WTC11 (cell line): ENCODE measurements around the gene SLC8A2. TPM values are rescaled to one million over a fixed set of nuclear protein-coding genes. Genes with fewer than 3 reads are reported as not detected.

Experiments
- ATAC-seq: fragments of 200-7000 bp; cut with Tn5 transposase; 2 replicates; pipeline ENCODE4 v1.10.0; 2021; ENCODE audit warnings: mild to moderate bottlenecking, moderate library complexity
- CTCF ChIA-PET: fragments of 300-600 bp; sonication (Branson Sonifier 250); formaldehyde crosslinking; loops from one replicate; lab custom pipeline; 2021; ENCODE audit warnings: antibody characterized with exemption; lab: Charles Lee
- POLR2A ChIA-PET: fragments of 350-600 bp; sonication (Branson Sonifier 250); formaldehyde crosslinking; loops from one replicate; lab custom pipeline; 2021; ENCODE audit warnings: antibody characterized with exemption; lab: Charles Lee
- DNase-seq: peaks from one replicate; pipeline ENCODE4 v3.0.0; 2021; ENCODE audit warnings: low spot score
- H3K27ac Mint-ChIP-seq: 2 replicates; pipeline ENCODE4 v1.8.0; 2021; ENCODE audit warnings: mixed read lengths
- H3K27me3 Mint-ChIP-seq: 2 replicates; pipeline ENCODE4 v1.8.0; 2021; ENCODE audit warnings: low read depth, mild to moderate bottlenecking, moderate library complexity, mixed read lengths
- H3K36me3 Mint-ChIP-seq: 2 replicates; pipeline ENCODE4 v1.8.0; 2021; ENCODE audit warnings: mixed read lengths
- H3K4me1 Mint-ChIP-seq: 2 replicates; pipeline ENCODE4 v1.8.0; 2022; ENCODE audit warnings: mixed read lengths
- H3K4me3 Mint-ChIP-seq: 2 replicates; pipeline ENCODE4 v1.8.0; 2021; ENCODE audit warnings: mild to moderate bottlenecking, moderate library complexity, mixed read lengths
- H3K9me3 Mint-ChIP-seq: 2 replicates; pipeline ENCODE4 v1.8.0; 2021; ENCODE audit warnings: mixed read lengths
- CTCF ChIP-seq: fragments of 200-600 bp; IDR thresholded peaks from 2 replicates; pipeline ENCODE4 v1.8.0; 2022; ENCODE audit warnings: antibody characterized with exemption
- EMX1 ChIP-seq: fragments of 250-450 bp; sonication (Bioruptor Pico); IDR thresholded peaks from 2 replicates; pipeline ENCODE4 v1.8.0; 2021; ENCODE audit warnings: mild to moderate bottlenecking
- FOXP4 ChIP-seq: sonication (generic); formaldehyde crosslinking; IDR thresholded peaks from 2 replicates; pipeline ENCODE4 v1.8.0; 2022; ENCODE audit warnings: mild to moderate bottlenecking, missing genetic modification reagents
- HMGA2 ChIP-seq: fragments of 250-450 bp; sonication (Bioruptor Pico); IDR thresholded peaks from 2 replicates; pipeline ENCODE4 v1.4.0; 2021; ENCODE audit warnings: mild to moderate bottlenecking, moderate library complexity
- IRF2 ChIP-seq: sonication (generic); formaldehyde crosslinking; IDR thresholded peaks from 2 replicates; pipeline ENCODE4 v1.8.0; 2022; ENCODE audit warnings: low read depth, missing genetic modification reagents, borderline replicate concordance
- KAT7 ChIP-seq: sonication (generic); formaldehyde crosslinking; IDR thresholded peaks from 2 replicates; pipeline ENCODE4 v1.8.1; 2023; ENCODE audit warnings: missing genetic modification reagents, mild to moderate bottlenecking, borderline replicate concordance
- NR1H2 ChIP-seq: sonication (generic); formaldehyde crosslinking; IDR thresholded peaks from 2 replicates; pipeline ENCODE4 v1.9.0; 2021; ENCODE audit warnings: mild to moderate bottlenecking, moderate library complexity, missing genetic modification reagents
- RORB ChIP-seq: fragments of 250-450 bp; sonication (Bioruptor Pico); IDR thresholded peaks from 2 replicates; pipeline ENCODE4 v1.9.0; 2021; ENCODE audit warnings: mild to moderate bottlenecking
- TCF7 ChIP-seq: sonication (generic); formaldehyde crosslinking; IDR thresholded peaks from 2 replicates; pipeline ENCODE4 v1.8.0; 2022; ENCODE audit warnings: mild to moderate bottlenecking, low read depth, missing genetic modification reagents, moderate library complexity
- ZNF263 ChIP-seq: sonication (generic); formaldehyde crosslinking; IDR thresholded peaks from 2 replicates; pipeline ENCODE4 v1.8.1; 2022; ENCODE audit warnings: low read depth, mild to moderate bottlenecking, moderate library complexity, missing genetic modification reagents
- ZNF671 ChIP-seq: fragments of 250-450 bp; sonication (Bioruptor Pico); IDR thresholded peaks from 2 replicates; pipeline ENCODE4 v1.8.0; 2021; ENCODE audit warnings: mild to moderate bottlenecking
- total RNA-seq: library from RNA; stranded (reverse); gene quantifications from 3 replicates; pipeline ENCODE4 v1.2.3, GENCODE V29; 2021
- TF ChIP-seq, protein P1 (sequence below): sonication (generic); formaldehyde crosslinking; conservative IDR thresholded peaks from 2 replicates; pipeline ENCODE4 v1.8.1; 2023; ENCODE audit warnings: mild to moderate bottlenecking, low read depth, missing genetic modification reagents, moderate library complexity
- TF ChIP-seq, protein P2 (sequence below): sonication (generic); formaldehyde crosslinking; IDR thresholded peaks from 2 replicates; pipeline ENCODE4 v1.8.1; 2023; ENCODE audit warnings: mild to moderate bottlenecking, missing genetic modification reagents, moderate library complexity
- TF ChIP-seq, protein P3 (sequence below): fragments of 250-450 bp; sonication (Bioruptor Pico); IDR thresholded peaks from 2 replicates; pipeline ENCODE4 v1.9.0; 2021; ENCODE audit warnings: mild to moderate bottlenecking

Gene SLC8A2
- total RNA-seq, 1 experiment from 2014 or later: 6.5 TPM

- Mint-ChIP-seq H3K27ac (no peak overlapping the region), H3K27me3 (peaks cover 14% of the 10 kb centered on the region), H3K36me3 (no peaks in the 10 kb centered on the region), H3K9me3 (no peaks in the 10 kb centered on the region), H3K4me3 (no peak overlapping the region)
- CTCF ChIA-PET: interaction anchor here (6.0 kb wide), 1 partner anchor 13 kb away, joined by 51 read pairs; no protein-coding TSS in a partner anchor
- no peak for DNase-seq
- no peak for ATAC-seq
- no peak for TF ChIP-seq NR1H2 (CRISPR knock-in tag)
- no peak for TF ChIP-seq CTCF
- no peak for TF ChIP-seq TCF7 (CRISPR knock-in tag)
- TF ChIP-seq RORB (CRISPR knock-in tag): no peak
- TF ChIP-seq, protein P1, sequence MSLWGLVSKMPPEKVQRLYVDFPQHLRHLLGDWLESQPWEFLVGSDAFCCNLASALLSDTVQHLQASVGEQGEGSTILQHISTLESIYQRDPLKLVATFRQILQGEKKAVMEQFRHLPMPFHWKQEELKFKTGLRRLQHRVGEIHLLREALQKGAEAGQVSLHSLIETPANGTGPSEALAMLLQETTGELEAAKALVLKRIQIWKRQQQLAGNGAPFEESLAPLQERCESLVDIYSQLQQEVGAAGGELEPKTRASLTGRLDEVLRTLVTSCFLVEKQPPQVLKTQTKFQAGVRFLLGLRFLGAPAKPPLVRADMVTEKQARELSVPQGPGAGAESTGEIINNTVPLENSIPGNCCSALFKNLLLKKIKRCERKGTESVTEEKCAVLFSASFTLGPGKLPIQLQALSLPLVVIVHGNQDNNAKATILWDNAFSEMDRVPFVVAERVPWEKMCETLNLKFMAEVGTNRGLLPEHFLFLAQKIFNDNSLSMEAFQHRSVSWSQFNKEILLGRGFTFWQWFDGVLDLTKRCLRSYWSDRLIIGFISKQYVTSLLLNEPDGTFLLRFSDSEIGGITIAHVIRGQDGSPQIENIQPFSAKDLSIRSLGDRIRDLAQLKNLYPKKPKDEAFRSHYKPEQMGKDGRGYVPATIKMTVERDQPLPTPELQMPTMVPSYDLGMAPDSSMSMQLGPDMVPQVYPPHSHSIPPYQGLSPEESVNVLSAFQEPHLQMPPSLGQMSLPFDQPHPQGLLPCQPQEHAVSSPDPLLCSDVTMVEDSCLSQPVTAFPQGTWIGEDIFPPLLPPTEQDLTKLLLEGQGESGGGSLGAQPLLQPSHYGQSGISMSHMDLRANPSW (CRISPR knock-in tag): no peak
- no peak for TF ChIP-seq IRF2 (CRISPR knock-in tag)
- TF ChIP-seq FOXP4: no peak
- no peak for TF ChIP-seq KAT7 (CRISPR knock-in tag)
- no peak for TF ChIP-seq ZNF671 (CRISPR knock-in tag)
- TF ChIP-seq HMGA2 (CRISPR knock-in tag): no peak
- TF ChIP-seq, protein P2, sequence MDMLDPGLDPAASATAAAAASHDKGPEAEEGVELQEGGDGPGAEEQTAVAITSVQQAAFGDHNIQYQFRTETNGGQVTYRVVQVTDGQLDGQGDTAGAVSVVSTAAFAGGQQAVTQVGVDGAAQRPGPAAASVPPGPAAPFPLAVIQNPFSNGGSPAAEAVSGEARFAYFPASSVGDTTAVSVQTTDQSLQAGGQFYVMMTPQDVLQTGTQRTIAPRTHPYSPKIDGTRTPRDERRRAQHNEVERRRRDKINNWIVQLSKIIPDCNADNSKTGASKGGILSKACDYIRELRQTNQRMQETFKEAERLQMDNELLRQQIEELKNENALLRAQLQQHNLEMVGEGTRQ (CRISPR knock-in tag): no peak
- TF ChIP-seq ZNF263 (CRISPR knock-in tag): no peak
- TF ChIP-seq, protein P3, sequence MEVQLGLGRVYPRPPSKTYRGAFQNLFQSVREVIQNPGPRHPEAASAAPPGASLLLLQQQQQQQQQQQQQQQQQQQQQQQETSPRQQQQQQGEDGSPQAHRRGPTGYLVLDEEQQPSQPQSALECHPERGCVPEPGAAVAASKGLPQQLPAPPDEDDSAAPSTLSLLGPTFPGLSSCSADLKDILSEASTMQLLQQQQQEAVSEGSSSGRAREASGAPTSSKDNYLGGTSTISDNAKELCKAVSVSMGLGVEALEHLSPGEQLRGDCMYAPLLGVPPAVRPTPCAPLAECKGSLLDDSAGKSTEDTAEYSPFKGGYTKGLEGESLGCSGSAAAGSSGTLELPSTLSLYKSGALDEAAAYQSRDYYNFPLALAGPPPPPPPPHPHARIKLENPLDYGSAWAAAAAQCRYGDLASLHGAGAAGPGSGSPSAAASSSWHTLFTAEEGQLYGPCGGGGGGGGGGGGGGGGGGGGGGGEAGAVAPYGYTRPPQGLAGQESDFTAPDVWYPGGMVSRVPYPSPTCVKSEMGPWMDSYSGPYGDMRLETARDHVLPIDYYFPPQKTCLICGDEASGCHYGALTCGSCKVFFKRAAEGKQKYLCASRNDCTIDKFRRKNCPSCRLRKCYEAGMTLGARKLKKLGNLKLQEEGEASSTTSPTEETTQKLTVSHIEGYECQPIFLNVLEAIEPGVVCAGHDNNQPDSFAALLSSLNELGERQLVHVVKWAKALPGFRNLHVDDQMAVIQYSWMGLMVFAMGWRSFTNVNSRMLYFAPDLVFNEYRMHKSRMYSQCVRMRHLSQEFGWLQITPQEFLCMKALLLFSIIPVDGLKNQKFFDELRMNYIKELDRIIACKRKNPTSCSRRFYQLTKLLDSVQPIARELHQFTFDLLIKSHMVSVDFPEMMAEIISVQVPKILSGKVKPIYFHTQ (CRISPR knock-in tag): no peak
- no peak for TF ChIP-seq EMX1
- TF ChIP-seq, all 79 proteins: peak for 0
- POLR2A ChIA-PET: no interaction called here
- H3K4me1 Mint-ChIP-seq: peaks cover 4% of the 10 kb centered on the region
Observed at GRCh38 chr19:47404334-47405196, 67.1 kb downstream of the SLC8A2 start.
